Neural cell (in vitro differentiated cells): ENCODE data around the gene KDM4B. TPM values are rescaled to one million over a fixed set of nuclear protein-coding genes. Genes with fewer than 3 reads are reported as not detected.

Experiments used
- H2AFZ ChIP-seq: fragments of 200-600, 300-800 bp; sonication (generic), shearing (Covaris generic); 2 replicates; pipeline ENCODE4 v1.6.0; 2014; ENCODE audit warnings: low read depth, mild to moderate bottlenecking, antibody characterized with exemption, low read length, moderate library complexity
- H3F3A ChIP-seq: fragments of 200-600 bp; shearing (Covaris generic); 2 replicates; pipeline ENCODE4 v1.6.1; 2016; ENCODE audit warnings: mild to moderate bottlenecking, moderate library complexity, mixed read lengths, antibody characterized with exemption, low read length; ENCODE audit not compliant: insufficient read depth, poor library complexity, severe bottlenecking
- H3K27ac ChIP-seq: fragments of 200-600, 300-800 bp; sonication (generic), shearing (Covaris generic); 2 replicates; pipeline ENCODE4 v1.5.1; 2014; ENCODE audit warnings: mild to moderate bottlenecking, low read length, moderate library complexity
- H3K27me3 ChIP-seq: fragments of 300-800, 200-600 bp; sonication (generic), shearing (Covaris generic); 2 replicates; pipeline ENCODE4 v1.6.0; 2014; ENCODE audit warnings: mild to moderate bottlenecking, low read depth, low read length, moderate library complexity; ENCODE audit not compliant: insufficient read depth
- H3K36me3 ChIP-seq: fragments of 300-800, 200-600 bp; sonication (generic), shearing (Covaris generic); 2 replicates; pipeline ENCODE4 v1.5.1; 2014; ENCODE audit warnings: mild to moderate bottlenecking, antibody characterized with exemption, low read length, moderate library complexity; ENCODE audit not compliant: insufficient read depth
- H3K4me2 ChIP-seq: fragments of 300-800, 200-600 bp; sonication (generic), shearing (Covaris generic); 2 replicates; pipeline ENCODE4 v1.6.0; 2014; ENCODE audit warnings: mild to moderate bottlenecking, low read length
- H3K4me3 ChIP-seq: fragments of 300-800, 200-600 bp; sonication (generic), shearing (Covaris generic); 2 replicates; pipeline ENCODE4 v1.5.1; 2014; ENCODE audit warnings: mild to moderate bottlenecking, low read length, moderate library complexity
- H3K79me2 ChIP-seq: fragments of 200-600 bp; shearing (Covaris generic); replicated peaks from 2 replicates; pipeline ENCODE4 v1.6.0; 2014; ENCODE audit warnings: mild to moderate bottlenecking, low read length, moderate library complexity; ENCODE audit not compliant: insufficient read depth
- H3K9ac ChIP-seq: fragments of 300-800, 200-600 bp; sonication (generic), shearing (Covaris generic); 2 replicates; pipeline ENCODE4 v1.6.1; 2016; ENCODE audit warnings: mild to moderate bottlenecking, low read length, mixed read lengths
- H3K9me2 ChIP-seq: fragments of 200-600 bp; shearing (Covaris generic); 2 replicates; pipeline ENCODE4 v1.6.1; 2016; ENCODE audit warnings: mild to moderate bottlenecking, low read length, mixed read lengths; ENCODE audit not compliant: insufficient read depth
- H3K9me3 ChIP-seq: fragments of 200-600, 300-800 bp; sonication (generic), shearing (Covaris generic); 2 replicates; pipeline ENCODE4 v1.6.1; 2016; ENCODE audit warnings: mild to moderate bottlenecking, mixed run types, low read length, moderate library complexity, mixed read lengths
- H4K20me1 ChIP-seq: fragments of 200-600 bp; shearing (Covaris generic); 2 replicates; pipeline ENCODE4 v1.6.1; 2016; ENCODE audit warnings: mild to moderate bottlenecking, mixed run types; ENCODE audit not compliant: insufficient read depth
- CTCF ChIP-seq: fragments of 450-650 bp; IDR thresholded peaks from 2 replicates; pipeline ENCODE4 v1.5.1; 2014; ENCODE audit warnings: antibody characterized with exemption, mild to moderate bottlenecking, moderate library complexity; ENCODE audit not compliant: poor library complexity, severe bottlenecking
- EP300 ChIP-seq: fragments of 450-650 bp; conservative IDR thresholded peaks from 2 replicates; pipeline ENCODE4 v1.6.1; 2014; ENCODE audit warnings: antibody characterized with exemption, mild to moderate bottlenecking, moderate library complexity; ENCODE audit not compliant: poor library complexity, severe bottlenecking
- EZH2 ChIP-seq: fragments of 200-600, 300-800 bp; shearing (Covaris generic), sonication (generic); IDR thresholded peaks from 2 replicates; pipeline ENCODE4 v1.6.1; 2014; ENCODE audit warnings: antibody characterized with exemption, low read length, borderline replicate concordance, mild to moderate bottlenecking; ENCODE audit not compliant: insufficient read depth, poor library complexity, severe bottlenecking
- MXI1 ChIP-seq: fragments of 450-650 bp; conservative IDR thresholded peaks from 2 replicates; pipeline ENCODE4 v1.6.1; 2014; ENCODE audit warnings: antibody characterized with exemption, mild to moderate bottlenecking; ENCODE audit not compliant: poor library complexity, severe bottlenecking
- POLR2AphosphoS5 ChIP-seq: IDR thresholded peaks from 2 replicates; pipeline ENCODE4 v1.6.1; 2012
- RAD21 ChIP-seq: fragments of 450-650 bp; conservative IDR thresholded peaks from 2 replicates; pipeline ENCODE4 v1.6.1; 2014; ENCODE audit warnings: antibody characterized with exemption, mild to moderate bottlenecking, moderate library complexity
- REST ChIP-seq: IDR thresholded peaks from 2 replicates; pipeline ENCODE4 v1.6.1; 2012; ENCODE audit warnings: borderline replicate concordance
- SMC3 ChIP-seq: fragments of 450-650 bp; conservative IDR thresholded peaks from 2 replicates; pipeline ENCODE4 v1.6.1; 2014; ENCODE audit warnings: antibody characterized with exemption, mild to moderate bottlenecking, moderate library complexity; ENCODE audit not compliant: poor library complexity
- TAF1 ChIP-seq: IDR thresholded peaks from 2 replicates; pipeline ENCODE4 v1.6.1; 2012; ENCODE audit warnings: low read depth
- polyA plus RNA-seq: library from polyadenylated mRNA; depleted of rRNA; stranded (reverse); fragments of >200 nt; gene quantifications from 2 replicates; pipeline ENCODE4 v1.2.3, GENCODE V29; 2014

Gene KDM4B
- polyA plus RNA-seq, 1 donor from 2014 or later = 19.1 TPM

- Histone ChIP-seq H3F3A (no peaks in the 10 kb centered on the region), H3K27me3 (no peaks in the 10 kb centered on the region), H3K4me3 (no peak overlapping the region), H3K27ac (no peak overlapping the region), H2AFZ (no peak overlapping the region), H3K9me3 (no peaks in the 10 kb centered on the region), H3K9me2 (no peaks in the 10 kb centered on the region), H3K4me2 (no peak overlapping the region), H4K20me1 (no peaks in the 10 kb centered on the region), H3K79me2 (no peaks in the 10 kb centered on the region), H3K36me3 (no peaks in the 10 kb centered on the region), H3K9ac (no peak overlapping the region)
- TF ChIP-seq TAF1 (no peak), POLR2AphosphoS5 (no peak), EP300 (no peak), REST (no peak), MXI1 (no peak), RAD21 (no peak), EZH2 (no peak), CTCF (no peak), SMC3 (no peak)
Observed at GRCh38 chr19:5148794-5149190, 179.9 kb downstream of the KDM4B start.

- Histone ChIP-seq H3K79me2 (no peaks in the 10 kb centered on the region), H3K27me3 (no peaks in the 10 kb centered on the region), H3K36me3 (no peaks in the 10 kb centered on the region), H3K27ac (no peak overlapping the region), H4K20me1 (no peaks in the 10 kb centered on the region), H3K9ac (no peak overlapping the region), H3K4me2 (no peak overlapping the region), H3F3A (no peaks in the 10 kb centered on the region), H3K9me2 (no peaks in the 10 kb centered on the region), H2AFZ (no peak overlapping the region), H3K4me3 (no peak overlapping the region), H3K9me3 (no peaks in the 10 kb centered on the region)
- TF ChIP-seq MXI1 = no peak
- no peak for TF ChIP-seq TAF1
- no peak for TF ChIP-seq REST
- no peak for TF ChIP-seq SMC3
- no peak for TF ChIP-seq POLR2AphosphoS5
- TF ChIP-seq RAD21 = no peak
- TF ChIP-seq EZH2 = no peak
Observed at GRCh38 chr19:5149508-5149907, 180.6 kb downstream of the KDM4B start.
